B cell (primary cell): ENCODE results near the gene RGS2. TPM values are rescaled to one million over a fixed set of nuclear protein-coding genes. Genes with fewer than 3 reads are reported as not detected.

Experiments used
- ATAC-seq: fragments of 200-7000 bp; cut with Tn5 transposase; one replicate; pipeline ENCODE4 v1.10.0; 2021; ENCODE audit warnings: low read depth, mild to moderate bottlenecking, moderate number of reproducible peaks, moderate library complexity
- CTCF ChIA-PET: fragments of 350-600 bp; sonication (Branson Sonifier 250); formaldehyde crosslinking; loops from one replicate; lab custom pipeline; 2021; ENCODE audit warnings: antibody characterized with exemption, inconsistent platforms; lab: Charles Lee
- POLR2A ChIA-PET: fragments of 350-600 bp; sonication (Branson Sonifier 250); formaldehyde crosslinking; loops from one replicate; lab custom pipeline; 2021; ENCODE audit warnings: antibody characterized with exemption; lab: Charles Lee
- DNase-seq: peaks from one replicate; pipeline ENCODE4 v3.0.0; 2013
- H2AFZ ChIP-seq: 2 replicates; pipeline ENCODE4 v1.6.1; 2012; ENCODE audit warnings: mild to moderate bottlenecking, low read depth, low read length; ENCODE audit not compliant: insufficient read depth, poor library complexity, severe bottlenecking
- H3K27ac ChIP-seq, 2 donors: 1 replicate in 1 of 2; 2 replicates in 1 of 2; pipeline ENCODE4 v1.5.1; 2012 to 2013; ENCODE audit warnings: low read length in 2 of 2, mild to moderate bottlenecking in 2 of 2, moderate library complexity in 1 of 2
- H3K27me3 ChIP-seq, 4 experiments: fragments of 200-600 bp in 1 of 4; sonication (generic) in 1 of 4; replicated peaks in 1 of 4; 1 replicate in 2 of 4; 2 replicates in 2 of 4; pipeline versions ENCODE4 v1.6.1 to v1.7.0; 2013 to 2016; ENCODE audit warnings: low read length in 3 of 4, mild to moderate bottlenecking in 2 of 4, mixed read lengths in 1 of 4, moderate library complexity in 1 of 4; ENCODE audit not compliant: insufficient read depth in 4 of 4, control insufficient read depth in 3 of 4; ENCODE audit errors: control extremely low read depth in 1 of 4
- H3K36me3 ChIP-seq, 2 experiments: replicated peaks in 1 of 2; 1 replicate in 1 of 2; 2 replicates in 1 of 2; pipeline versions ENCODE4 v1.6.1 to v1.7.1; 2013; ENCODE audit warnings: low read length in 1 of 2; ENCODE audit not compliant: insufficient read depth in 2 of 2, control insufficient read depth in 1 of 2; ENCODE audit errors: control extremely low read depth in 1 of 2, extremely low read depth in 1 of 2
- H3K4me1 ChIP-seq, 2 donors: fragments of 200-600 bp in 1 of 2; sonication (generic) in 1 of 2; 1 replicate in 1 of 2; 2 replicates in 1 of 2; pipeline versions ENCODE4 v1.5.1 to v1.6.1; 2013 to 2017; ENCODE audit warnings: low read length in 2 of 2; ENCODE audit not compliant: control insufficient read depth in 2 of 2, insufficient read depth in 2 of 2
- H3K4me2 ChIP-seq: replicated peaks from 2 replicates; pipeline ENCODE3; 2012; ENCODE audit warnings: mild to moderate bottlenecking, low read depth, low read length; ENCODE audit not compliant: poor library complexity, severe bottlenecking
- H3K4me3 ChIP-seq, 5 experiments: fragments of 200-600 bp in 1 of 5; sonication (generic) in 1 of 5; 1 replicate in 3 of 5; 2 replicates in 2 of 5; pipeline versions ENCODE4 v1.5.1 to v1.7.0; 2011 to 2016; ENCODE audit warnings: low read length in 4 of 5, mild to moderate bottlenecking in 4 of 5, low read depth in 2 of 5, control low read depth in 1 of 5, moderate library complexity in 1 of 5; ENCODE audit not compliant: insufficient read depth in 1 of 5; ENCODE audit errors: control extremely low read depth in 1 of 5, extremely low read depth in 1 of 5
- H3K79me2 ChIP-seq: fragments of 200-600 bp; sonication (generic); one replicate; pipeline ENCODE4 v1.6.0; 2016; ENCODE audit warnings: low read length; ENCODE audit not compliant: control insufficient read depth, insufficient read depth
- H3K9ac ChIP-seq: fragments of 200-600 bp; sonication (generic); 2 replicates; pipeline ENCODE4 v1.6.1; 2017; ENCODE audit warnings: mild to moderate bottlenecking, low read length, moderate library complexity
- H3K9me3 ChIP-seq, 3 donors: one replicate each; pipeline versions ENCODE4 v1.6.1 to v1.7.1; 2013; ENCODE audit warnings: low read length in 2 of 3; ENCODE audit not compliant: control insufficient read depth in 2 of 3, insufficient read depth in 1 of 3; ENCODE audit errors: control extremely low read depth in 1 of 3
- H4K20me1 ChIP-seq: 2 replicates; pipeline ENCODE4 v1.6.0; 2012; ENCODE audit warnings: mild to moderate bottlenecking, low read length; ENCODE audit not compliant: insufficient read depth, control insufficient read depth, poor library complexity, severe bottlenecking
- H3K27ac Mint-ChIP-seq: one replicate; pipeline ENCODE4 v1.8.0; 2021; ENCODE audit warnings: mixed read lengths
- H3K27me3 Mint-ChIP-seq: one replicate; pipeline ENCODE4 v1.8.0; 2021; ENCODE audit warnings: mixed read lengths
- H3K4me1 Mint-ChIP-seq: one replicate; pipeline ENCODE4 v1.8.0; 2021; ENCODE audit warnings: mixed read lengths
- H3K4me3 Mint-ChIP-seq: one replicate; pipeline ENCODE4 v1.8.0; 2021; ENCODE audit warnings: mixed read lengths
- H3K9me3 Mint-ChIP-seq: one replicate; pipeline ENCODE4 v1.8.0; 2022; ENCODE audit warnings: mixed read lengths; ENCODE audit not compliant: insufficient read depth
- CTCF ChIP-seq: fragments of 200-600 bp; IDR thresholded peaks from one replicate; pipeline ENCODE4 v1.8.0; 2022; ENCODE audit warnings: antibody characterized with exemption, mild to moderate bottlenecking
- EZH2 ChIP-seq: IDR thresholded peaks from 2 replicates; pipeline ENCODE4 v1.6.1; 2012; ENCODE audit warnings: borderline replicate concordance, low read depth, mild to moderate bottlenecking, moderate library complexity, low read length; ENCODE audit not compliant: insufficient read depth, poor library complexity, severe bottlenecking
- WGBS: methylation state at CpG from one replicate; pipeline ENCODE4 v1.1.5; 2013; ENCODE audit warnings: missing lambda C conversion rate; ENCODE audit not compliant: insufficient coverage; 5-methylcytosine and 5-hydroxymethylcytosine counted together
- intact Hi-C: fragments of 100-400 bp; cut with micrococcal nuclease; formaldehyde crosslinking; loops from one replicate; pipeline ENCODE4 v1.10.0; 2022
- polyA minus RNA-seq: library from RNA; depleted of rRNA, polyadenylated mRNA; stranded (reverse); fragments of >200 nt; gene quantifications from 2 replicates; pipeline ENCODE4 v1.2.3, GENCODE V29; 2012
- polyA plus RNA-seq: library from polyadenylated mRNA; depleted of rRNA; stranded (reverse); fragments of >200 nt; gene quantifications from 2 replicates; pipeline ENCODE4 v1.2.3, GENCODE V29; 2012
- total RNA-seq, 2 donors: library from RNA; stranded (reverse); fragments of 120-200 nt in 1 of 2; gene quantifications; 1 replicate in 1 of 2; 2 replicates in 1 of 2; pipeline versions ENCODE4 v1.2.3 to v1.2.4, GENCODE V29; 2013 to 2022

RGS2 gene
- 224 and 232 TPM in 2 replicates for total RNA-seq
- 59.1 TPM for total RNA-seq (2013)
- polyA plus RNA-seq = 143 and 247 TPM in 2 replicates
- polyA minus RNA-seq = 70.0 and 86.2 TPM in 2 replicates

- Mint-ChIP-seq H3K27me3 (no peaks in the 10 kb centered on the region), H3K27ac (peak within 1 kb of the TSS; percentile 95)
- peak; percentile 95 for DNase-seq
Observed at GRCh38 chr1:192808518-192809306, at the start of gene RGS2. Gene RGS2, plus strand, starts transcription at chr1:192809039. Its CDS starts 33 bp downstream, at chr1:192809072.

More at GRCh38 chr1:192808518-192809306, at the start of gene RGS2:
- POLR2A ChIA-PET = interaction anchor here (1.3 to 1.5 kb wide), 2 partner anchors 292 to 313 kb away, joined by 4 to 5 read pairs; partner anchors contain the start of gene CDC73
- Histone ChIP-seq H3K9me3 (no peaks in the 10 kb centered on the region), H3K36me3 (no peaks in the 10 kb centered on the region), H3K79me2 (no peaks in the 10 kb centered on the region), H3K4me3 (peak within 1 kb of the TSS; percentile 58 to 99 (median 90)), H3K27me3 (peaks cover 0 to 3% (median 0%) of the 10 kb centered on the region in 4 experiments), H3K4me2 (peak within 1 kb of the TSS; percentile 98), H3K9ac (peak within 1 kb of the TSS; percentile 98), H3K27ac (peak within 1 kb of the TSS; percentile 65 to 76), H2AFZ (peak within 1 kb of the TSS; percentile 91), H4K20me1 (no peaks in the 10 kb centered on the region), H3K4me1 (peaks cover 23 to 24% of the 10 kb centered on the region in 2 donors)
- peak; percentile 85 for ATAC-seq
- CTCF ChIA-PET = interaction anchor here (0.5 to 10.9 kb wide), 11 partner anchors 40 to 334 kb away, joined by 3 to 201 read pairs (median 5); partner anchors contain the start of genes CDC73, RO60 and UCHL5
- H3K4me3 Mint-ChIP-seq = peak within 1 kb of the TSS; percentile 96
- H3K4me1 Mint-ChIP-seq = peaks cover 46% of the 10 kb centered on the region
- no peaks in the 10 kb centered on the region for H3K9me3 Mint-ChIP-seq
- TF ChIP-seq CTCF (peak; percentile 15), EZH2 (no peak)
- under 1% methylated on average over 72 of the region's 72 CpGs for WGBS
- intact Hi-C loops = loop anchor here (1.0 to 5.0 kb wide), 12 partner anchors 134 to 1480 kb away; partner anchors contain the start of genes CDC73, GLRX2, RGS1 and RO60
